Loucy (cell line): ENCODE data around the gene PAX7.

ENCODE experiments used
- H2AFZ ChIP-seq: fragments of 200-600 bp; sonication (generic); 2 replicates; pipeline ENCODE4 v1.6.0; 2016; ENCODE audit warnings: antibody characterized with exemption, mild to moderate bottlenecking, low read length, moderate library complexity
- H3F3A ChIP-seq: fragments of 200-600 bp; 2 replicates; pipeline ENCODE4 v1.6.0; 2016; ENCODE audit warnings: antibody characterized with exemption, low read depth, mild to moderate bottlenecking
- H3K27me3 ChIP-seq: fragments of 200-600 bp; sonication (generic); 2 replicates; pipeline ENCODE4 v1.6.1; 2014; ENCODE audit warnings: low read length, mild to moderate bottlenecking; ENCODE audit not compliant: insufficient read depth, poor library complexity, severe bottlenecking
- H3K36me3 ChIP-seq: fragments of 200-600 bp; sonication (generic); 2 replicates; pipeline ENCODE4 v1.6.1; 2016; ENCODE audit warnings: low read length; ENCODE audit not compliant: insufficient read depth
- H3K4me1 ChIP-seq: fragments of 200-600 bp; sonication (generic); 2 replicates; pipeline ENCODE4 v1.5.1; 2014; ENCODE audit warnings: low read length, mild to moderate bottlenecking; ENCODE audit not compliant: insufficient read depth, poor library complexity, severe bottlenecking
- H3K4me2 ChIP-seq: fragments of 200-600 bp; sonication (generic); 2 replicates; pipeline ENCODE4 v1.6.0; 2014; ENCODE audit warnings: antibody characterized with exemption, low read length, low read depth, mild to moderate bottlenecking; ENCODE audit not compliant: poor library complexity, severe bottlenecking
- H3K4me3 ChIP-seq: fragments of 200-600 bp; sonication (generic); 2 replicates; pipeline ENCODE4 v1.5.1; 2014; ENCODE audit warnings: low read length, mild to moderate bottlenecking, mixed read lengths; ENCODE audit not compliant: poor library complexity, severe bottlenecking
- H3K79me2 ChIP-seq: fragments of 200-600 bp; sonication (generic); 2 replicates; pipeline ENCODE4 v1.6.1; 2014; ENCODE audit warnings: low read length; ENCODE audit not compliant: insufficient read depth
- H3K9ac ChIP-seq: fragments of 200-600 bp; sonication (generic); 2 replicates; pipeline ENCODE4 v1.6.0; 2014; ENCODE audit warnings: mild to moderate bottlenecking, low read depth, low read length, moderate library complexity; ENCODE audit not compliant: poor library complexity, severe bottlenecking
- H3K9me2 ChIP-seq: fragments of 200-600 bp; sonication (generic); replicated peaks from 2 replicates; pipeline ENCODE4 v1.6.1; 2016; ENCODE audit warnings: low read depth, low read length, mixed read lengths
- H3K9me3 ChIP-seq: fragments of 200-600 bp; sonication (generic); 2 replicates; pipeline ENCODE4 v1.6.1; 2014; ENCODE audit warnings: mild to moderate bottlenecking, antibody characterized with exemption, low read length, low read depth; ENCODE audit not compliant: insufficient read depth
- H4K20me1 ChIP-seq: fragments of 200-600 bp; sonication (generic); 2 replicates; pipeline ENCODE4 v1.6.0; 2014; ENCODE audit warnings: antibody characterized with exemption, low read length, mild to moderate bottlenecking; ENCODE audit not compliant: insufficient read depth, poor library complexity, severe bottlenecking
- CTCF ChIP-seq: fragments of 200-600 bp; sonication (generic); conservative IDR thresholded peaks from 2 replicates; pipeline ENCODE4 v1.5.1; 2014; ENCODE audit warnings: mild to moderate bottlenecking, antibody characterized with exemption, low read length
- EZH2phosphoT487 ChIP-seq: fragments of 200-600 bp; IDR thresholded peaks from 2 replicates; pipeline ENCODE4 v1.6.1; 2018; ENCODE audit warnings: antibody characterized with exemption, mild to moderate bottlenecking, moderate library complexity, borderline replicate concordance

The PAX7 gene

GRCh38 chr1:18719786-18720451, 89.3 kb downstream of the PAX7 start:
- H3K9ac ChIP-seq: no peak overlapping the region
- H3K79me2 ChIP-seq: no peaks in the 10 kb centered on the region
- no peak overlapping the region for H2AFZ ChIP-seq
- H3K9me2 ChIP-seq: no peaks in the 10 kb centered on the region
- H3K36me3 ChIP-seq: no peaks in the 10 kb centered on the region
- no peak overlapping the region for H3K4me3 ChIP-seq
- TF ChIP-seq EZH2phosphoT487 (no peak), CTCF (no peak)
- no peak overlapping the region for H3K4me2 ChIP-seq
- no peaks in the 10 kb centered on the region for H4K20me1 ChIP-seq
- H3F3A ChIP-seq: no peaks in the 10 kb centered on the region
- H3K9me3 ChIP-seq: no peaks in the 10 kb centered on the region
- H3K4me1 ChIP-seq: no peaks in the 10 kb centered on the region
- no peaks in the 10 kb centered on the region for H3K27me3 ChIP-seq

GRCh38 chr1:18721041-18721440, 90.4 kb downstream of the PAX7 start:
- Histone ChIP-seq H3K36me3 (no peaks in the 10 kb centered on the region), H3F3A (no peaks in the 10 kb centered on the region), H3K4me2 (no peak overlapping the region), H3K9me3 (no peaks in the 10 kb centered on the region), H3K9me2 (no peaks in the 10 kb centered on the region), H4K20me1 (no peaks in the 10 kb centered on the region), H3K9ac (no peak overlapping the region), H2AFZ (no peak overlapping the region), H3K27me3 (no peaks in the 10 kb centered on the region), H3K4me3 (no peak overlapping the region), H3K79me2 (no peaks in the 10 kb centered on the region), H3K4me1 (no peaks in the 10 kb centered on the region)
- TF ChIP-seq EZH2phosphoT487 (no peak), CTCF (no peak)

- Histone ChIP-seq H3K4me2 (no peak overlapping the region), H3K4me1 (no peaks in the 10 kb centered on the region), H3K79me2 (no peaks in the 10 kb centered on the region), H3K9me3 (no peaks in the 10 kb centered on the region), H3K27me3 (no peaks in the 10 kb centered on the region), H2AFZ (no peak overlapping the region), H3K9ac (no peak overlapping the region), H3K4me3 (no peak overlapping the region), H3K9me2 (no peaks in the 10 kb centered on the region), H3K36me3 (no peaks in the 10 kb centered on the region), H4K20me1 (no peaks in the 10 kb centered on the region), H3F3A (no peaks in the 10 kb centered on the region)
- no peak for TF ChIP-seq CTCF
- no peak for TF ChIP-seq EZH2phosphoT487
These were observed 91.1 kb downstream of the PAX7 start for GRCh38 chr1:18721776-18722175.
